Urinary bladder (tissue), 4 donors: ENCODE measurements around the gene SEMA4G. TPM values are rescaled to one million over a fixed set of nuclear protein-coding genes. Genes with fewer than 3 reads are reported as not detected.
"Not testable (repeated sequence)": the region's sequence is repeated elsewhere in the genome, so short reads cannot be mapped to it uniquely, and the experiment has no call there.

Source experiments
- DNase-seq: peaks from one replicate; pipeline ENCODE4 v3.0.0-alpha.2; 2015; ENCODE audit errors: extremely low spot score
- H3K27ac ChIP-seq: one replicate; pipeline ENCODE4 v1.5.1; 2013; ENCODE audit warnings: low read depth, mild to moderate bottlenecking, moderate library complexity
- H3K36me3 ChIP-seq: one replicate; pipeline ENCODE4 v1.6.1; 2013; ENCODE audit warnings: mild to moderate bottlenecking, moderate library complexity; ENCODE audit not compliant: insufficient read depth
- H3K4me1 ChIP-seq: one replicate; pipeline ENCODE4 v1.6.1; 2013; ENCODE audit warnings: mild to moderate bottlenecking, moderate library complexity; ENCODE audit not compliant: insufficient read depth
- H3K4me3 ChIP-seq: one replicate; pipeline ENCODE4 v1.5.1; 2013; ENCODE audit warnings: low read depth, low read length
- WGBS: extraction: QIAGEN DNeasy Blood & Tissue Kit; methylation state at CpG from one replicate; pipeline ENCODE4 v1.1.7; 2013; 5-methylcytosine and 5-hydroxymethylcytosine counted together
- polyA plus RNA-seq: library from polyadenylated mRNA; stranded (reverse); fragments of 200-250 nt; gene quantifications from one replicate; pipeline ENCODE4 v1.2.3, GENCODE V29; 2013
- total RNA-seq: library from RNA; depleted of rRNA; stranded (reverse); fragments of >200 nt; gene quantifications from one replicate; pipeline ENCODE4 v1.2.3, GENCODE V29; 2014
- donor health status: healthy with polysubstance abuse.
- donor health status: healthy.

The SEMA4G gene
- total and polyA plus RNA-seq, 2 donors: 1.2 to 2.3 TPM

DNA sequence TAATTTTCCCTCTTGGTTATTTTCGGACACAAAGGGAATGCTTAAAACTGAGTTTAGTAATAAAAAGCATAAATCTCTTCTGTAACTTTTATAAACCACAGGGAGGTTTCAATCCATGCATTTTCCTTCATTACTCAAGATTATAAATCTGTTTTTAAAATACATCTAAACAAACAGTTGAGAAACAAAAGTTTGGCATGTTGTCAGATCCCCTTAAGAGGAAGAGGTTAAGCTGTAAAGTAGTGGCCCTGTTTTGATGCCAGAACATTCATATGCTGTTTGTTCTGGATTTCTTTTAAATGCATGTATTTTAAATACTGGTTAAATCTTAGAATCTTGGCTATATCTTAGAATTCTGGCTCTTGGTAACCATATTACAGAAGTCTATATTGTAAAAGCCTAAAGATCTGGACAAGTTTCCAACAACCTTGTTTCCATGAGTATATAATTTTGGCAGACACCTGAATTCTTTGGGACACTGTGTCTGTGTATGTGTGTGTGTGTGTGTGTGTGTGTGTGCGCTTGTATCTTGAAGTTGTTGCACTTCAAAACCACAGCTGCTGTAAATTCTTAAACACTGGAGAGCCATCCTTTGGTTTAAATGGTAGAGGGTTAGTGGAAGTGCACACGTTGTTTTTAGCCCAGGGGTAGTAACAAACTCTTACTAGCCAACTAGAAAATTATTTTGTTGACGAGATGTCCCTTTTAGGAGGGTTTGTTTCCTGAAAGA is 6.8 kb upstream of the SEMA4G start:
- Histone ChIP-seq H3K4me1 (no peaks in the 10 kb centered on the region), H3K27ac (no peak overlapping the region), H3K36me3 (no peaks in the 10 kb centered on the region), H3K4me3 (no peak overlapping the region)
- no peak for DNase-seq
- 76% methylated on average over 4 of the region's 4 CpGs for WGBS

DNA sequence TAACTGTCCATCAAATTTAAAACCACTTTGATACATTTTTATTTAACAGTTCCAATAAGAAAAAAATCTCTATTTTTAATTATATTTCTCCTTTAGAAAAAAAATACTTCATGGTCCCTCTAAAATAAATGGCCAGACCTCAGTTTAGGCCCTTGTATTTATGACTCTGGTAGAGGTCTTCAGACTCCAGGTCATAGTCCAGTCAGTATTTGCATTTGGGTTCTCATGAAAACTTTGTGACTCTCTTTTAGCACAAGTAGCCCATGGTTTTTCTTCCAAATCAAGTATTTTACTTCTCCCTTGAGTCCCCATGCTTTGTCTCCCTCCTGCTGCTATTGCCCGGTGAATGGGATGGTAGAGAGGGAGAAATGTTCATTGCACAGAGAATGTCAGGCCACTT is 5.5 kb upstream of the SEMA4G start:
- no peaks in the 10 kb centered on the region for H3K4me1 ChIP-seq
- no peak overlapping the region for H3K4me3 ChIP-seq
- 94% methylated on average over 1 of the region's 1 CpG for WGBS
- DNase-seq: no peak
- no peak overlapping the region for H3K27ac ChIP-seq
- no peaks in the 10 kb centered on the region for H3K36me3 ChIP-seq

DNA sequence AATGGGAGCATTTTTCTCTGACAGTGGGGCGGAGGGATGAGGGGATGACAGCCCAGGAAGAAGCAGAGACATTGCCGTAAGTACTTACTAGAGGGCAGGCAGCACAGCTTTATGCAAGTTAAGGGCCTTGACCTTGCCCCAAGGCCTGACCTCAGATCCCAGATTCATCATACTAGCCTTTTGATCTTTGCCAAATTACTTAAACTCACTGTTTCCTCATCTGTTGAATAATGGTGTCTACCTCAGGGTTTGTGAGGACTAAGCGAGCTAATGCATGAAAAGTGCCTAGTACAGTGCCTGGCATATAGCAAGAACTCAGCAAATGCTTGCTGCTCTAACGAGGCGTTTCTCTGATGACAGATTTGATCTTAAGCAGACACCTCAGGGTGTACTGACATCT is 3.5 kb upstream of the SEMA4G start:
- no peak overlapping the region for H3K4me3 ChIP-seq
- DNase-seq: no peak
- H3K27ac ChIP-seq: no peak overlapping the region
- H3K4me1 ChIP-seq: no peaks in the 10 kb centered on the region
- 68% methylated on average over 5 of the region's 5 CpGs for WGBS
- no peaks in the 10 kb centered on the region for H3K36me3 ChIP-seq

DNA sequence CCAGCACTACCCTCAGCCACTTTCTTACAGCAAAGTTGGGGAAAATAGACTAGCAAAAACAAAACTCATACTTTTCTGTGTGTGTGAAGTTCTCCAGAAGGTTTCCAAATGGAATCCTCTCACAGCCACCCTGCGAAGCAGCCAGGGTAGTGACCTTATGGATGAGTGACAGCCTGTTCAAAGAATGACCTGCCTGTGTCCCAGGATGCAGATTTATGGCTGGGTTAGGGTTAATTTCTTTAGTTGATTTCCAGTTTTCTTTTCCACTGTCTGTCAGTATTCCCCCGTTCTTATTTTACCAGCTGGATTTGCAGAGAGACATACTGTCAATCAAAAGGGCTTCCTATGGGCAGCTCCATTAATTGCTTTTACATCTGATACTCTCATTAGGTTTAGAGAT is 2.4 kb upstream of the SEMA4G start:
- Histone ChIP-seq H3K36me3 (no peaks in the 10 kb centered on the region), H3K27ac (no peak overlapping the region), H3K4me1 (no peaks in the 10 kb centered on the region), H3K4me3 (no peak overlapping the region)
- DNase-seq: no peak
- 63% methylated on average over 2 of the region's 2 CpGs for WGBS

DNA sequence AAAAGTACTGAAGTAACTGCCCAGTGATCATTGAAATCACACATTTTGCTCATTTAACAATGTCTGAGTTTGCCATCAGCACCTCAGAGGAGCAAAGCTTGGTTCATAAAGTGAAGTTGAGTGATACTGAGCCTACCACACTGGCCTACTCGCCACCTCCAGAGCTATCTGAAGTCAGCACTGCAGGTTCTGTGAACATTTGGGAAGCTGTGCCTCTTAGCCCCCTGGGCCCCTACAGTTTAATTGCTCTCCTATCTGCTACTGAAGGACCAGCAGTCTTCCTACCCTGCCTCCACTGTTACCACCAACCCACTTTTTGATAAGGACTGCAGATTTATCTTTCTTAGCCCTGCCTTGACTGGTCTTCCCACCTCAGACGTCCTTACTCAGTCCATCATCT is 2.0 kb upstream of the SEMA4G start:
- H3K4me1 ChIP-seq: no peaks in the 10 kb centered on the region
- H3K36me3 ChIP-seq: no peaks in the 10 kb centered on the region
- no peak overlapping the region for H3K4me3 ChIP-seq
- no peak overlapping the region for H3K27ac ChIP-seq
- WGBS: 79% methylated on average over 2 of the region's 2 CpGs
- DNase-seq: no peak

DNA sequence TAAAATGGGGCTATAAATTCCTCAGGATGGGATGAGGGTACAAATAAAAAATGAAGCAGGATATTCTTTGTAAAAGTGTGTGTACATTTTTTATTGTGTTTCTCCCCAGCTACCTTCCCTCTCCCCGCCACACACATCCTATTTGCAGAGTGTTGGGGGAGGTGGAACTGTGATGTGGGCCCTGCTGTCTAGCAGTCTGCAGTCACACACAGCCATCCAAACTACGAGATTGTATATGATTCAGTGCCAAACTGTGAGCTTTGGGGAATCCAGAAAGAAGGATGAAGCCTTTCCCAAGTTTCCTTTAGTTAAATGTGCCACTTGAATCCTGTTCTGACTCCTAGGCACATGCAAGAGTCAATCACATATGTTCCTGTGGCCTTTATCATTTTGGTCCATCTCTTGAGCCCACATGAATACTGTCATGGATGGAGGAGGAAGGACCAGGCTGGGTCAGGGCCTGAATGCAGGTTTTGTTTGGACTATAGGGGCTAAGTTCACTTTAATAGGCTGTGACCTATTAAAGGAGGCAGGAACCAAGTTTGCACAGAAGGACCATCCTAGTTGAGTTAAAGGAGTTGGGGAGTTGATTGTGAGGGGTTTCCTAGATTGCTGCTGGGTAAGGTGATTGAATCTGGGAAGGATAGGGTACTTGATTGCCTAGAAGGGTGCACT is 1.1 kb upstream of the SEMA4G start:
- DNase-seq: no peak
- Histone ChIP-seq H3K4me1 (no peaks in the 10 kb centered on the region), H3K4me3 (no peak overlapping the region), H3K36me3 (no peaks in the 10 kb centered on the region), H3K27ac (no peak overlapping the region)
- WGBS: 74% methylated on average over 2 of the region's 2 CpGs

DNA sequence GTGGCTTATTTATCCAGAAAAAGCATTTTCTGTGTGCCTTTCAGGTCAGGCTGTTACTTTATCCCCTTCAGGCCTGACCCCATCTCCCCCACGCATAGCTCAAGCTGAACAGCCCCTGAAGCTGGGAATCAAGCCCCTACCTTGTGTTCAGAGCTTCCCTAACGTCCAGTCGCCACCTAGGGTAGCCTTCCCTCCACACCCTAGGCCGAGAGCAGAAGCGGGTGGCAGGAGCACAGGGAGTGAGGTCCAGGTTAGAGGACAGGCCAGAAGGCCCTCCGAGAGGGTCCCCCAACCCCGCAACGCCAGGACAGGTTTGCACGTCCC is 479 bp upstream of the SEMA4G start:
- Histone ChIP-seq H3K4me1 (no peaks in the 10 kb centered on the region), H3K4me3 (peak overlapping the region; percentile 65), H3K36me3 (no peaks in the 10 kb centered on the region), H3K27ac (no peak overlapping the region)
- WGBS: 17% methylated on average over 9 of the region's 9 CpGs
- DNase-seq: no peak

DNA sequence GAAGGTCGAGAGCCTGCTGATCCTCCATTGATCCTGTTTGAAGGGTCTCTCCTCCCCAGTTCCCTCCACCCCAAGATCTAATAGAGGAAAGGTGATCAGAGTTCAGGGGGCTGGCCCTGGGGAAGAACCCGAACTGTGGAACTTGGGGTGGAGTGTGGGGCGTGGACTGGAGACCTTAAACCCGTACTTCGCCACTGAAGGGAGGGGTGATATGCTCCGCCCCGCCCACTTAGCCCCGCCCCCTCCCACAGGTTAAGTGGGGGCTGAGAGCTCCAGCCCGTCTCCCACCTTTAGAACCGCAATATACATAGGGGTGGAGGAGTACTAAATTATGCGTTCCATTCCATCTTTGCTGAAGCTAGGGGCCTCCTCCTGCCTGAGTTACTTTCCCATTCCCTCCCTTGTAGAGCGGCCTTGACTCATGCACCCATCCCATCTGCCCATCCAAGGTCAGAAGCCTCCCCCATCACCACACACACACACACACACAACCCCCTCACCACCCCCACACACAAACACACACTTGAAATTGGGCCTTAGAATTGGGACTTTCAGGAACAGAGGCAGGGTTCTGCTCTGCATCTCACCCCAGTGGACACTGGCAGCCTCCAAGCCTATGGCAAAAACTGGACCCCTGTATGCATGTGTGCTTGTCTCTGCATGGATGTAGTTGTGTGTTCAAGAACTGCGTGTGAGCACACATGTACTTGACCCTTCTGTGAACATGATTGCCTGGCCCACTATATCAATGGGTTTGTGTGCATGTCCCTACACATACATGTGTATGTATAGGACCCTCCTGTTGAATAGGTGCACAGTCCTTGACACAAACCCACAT is 991 bp downstream of the SEMA4G start:
- Histone ChIP-seq H3K4me1 (no peaks in the 10 kb centered on the region), H3K27ac (no peak overlapping the region), H3K4me3 (peak overlapping the region; percentile 65), H3K36me3 (no peaks in the 10 kb centered on the region)
- no peak for DNase-seq
- 43% methylated on average over 13 of the region's 13 CpGs for WGBS

DNA sequence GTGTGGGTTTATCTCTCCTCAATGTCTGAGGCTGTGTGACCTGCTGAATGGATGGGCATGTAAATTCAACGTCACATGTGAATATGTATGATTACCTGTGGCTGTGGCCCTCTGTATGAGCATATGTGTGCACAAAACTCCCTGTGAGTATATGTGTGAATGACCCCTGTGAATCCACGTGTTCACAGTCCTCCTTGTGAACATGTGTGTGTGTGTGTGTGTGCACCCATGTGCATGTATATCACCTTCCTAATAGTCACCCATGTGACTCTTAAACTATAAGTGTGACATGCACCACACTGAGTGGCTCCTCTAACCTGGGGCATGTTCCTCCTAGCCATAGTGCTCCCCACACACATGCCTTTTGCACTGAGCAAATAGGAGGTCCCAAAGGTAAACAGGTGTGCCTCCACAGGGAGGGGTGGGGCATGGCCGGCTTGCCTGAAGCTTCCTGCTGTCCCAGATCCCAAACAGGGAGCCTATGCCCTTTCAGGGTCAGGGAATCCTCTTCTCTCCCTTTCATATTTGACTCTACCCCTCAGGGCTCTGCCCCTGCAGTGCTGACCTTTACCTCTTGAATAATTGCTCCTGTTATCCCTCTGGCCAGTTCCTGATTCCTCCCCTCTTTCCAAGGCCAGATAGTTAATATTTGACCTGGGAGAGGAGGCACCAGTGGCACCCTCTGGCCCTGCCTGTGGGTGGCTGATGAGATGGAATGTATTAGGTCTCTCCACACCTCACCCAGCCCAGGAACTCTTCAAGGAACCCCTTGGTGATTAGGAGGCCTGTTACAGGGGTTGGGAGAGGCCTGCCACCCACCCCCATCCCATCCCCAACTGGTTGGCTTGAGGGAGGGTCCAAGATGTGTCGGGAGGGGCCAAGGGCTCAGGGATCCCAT is 1.9 kb downstream of the SEMA4G start:
- DNase-seq: no peak
- WGBS: 71% methylated on average over 4 of the region's 4 CpGs
- no peak overlapping the region for H3K27ac ChIP-seq
- no peaks in the 10 kb centered on the region for H3K4me1 ChIP-seq
- no peak overlapping the region for H3K4me3 ChIP-seq
- no peaks in the 10 kb centered on the region for H3K36me3 ChIP-seq

DNA sequence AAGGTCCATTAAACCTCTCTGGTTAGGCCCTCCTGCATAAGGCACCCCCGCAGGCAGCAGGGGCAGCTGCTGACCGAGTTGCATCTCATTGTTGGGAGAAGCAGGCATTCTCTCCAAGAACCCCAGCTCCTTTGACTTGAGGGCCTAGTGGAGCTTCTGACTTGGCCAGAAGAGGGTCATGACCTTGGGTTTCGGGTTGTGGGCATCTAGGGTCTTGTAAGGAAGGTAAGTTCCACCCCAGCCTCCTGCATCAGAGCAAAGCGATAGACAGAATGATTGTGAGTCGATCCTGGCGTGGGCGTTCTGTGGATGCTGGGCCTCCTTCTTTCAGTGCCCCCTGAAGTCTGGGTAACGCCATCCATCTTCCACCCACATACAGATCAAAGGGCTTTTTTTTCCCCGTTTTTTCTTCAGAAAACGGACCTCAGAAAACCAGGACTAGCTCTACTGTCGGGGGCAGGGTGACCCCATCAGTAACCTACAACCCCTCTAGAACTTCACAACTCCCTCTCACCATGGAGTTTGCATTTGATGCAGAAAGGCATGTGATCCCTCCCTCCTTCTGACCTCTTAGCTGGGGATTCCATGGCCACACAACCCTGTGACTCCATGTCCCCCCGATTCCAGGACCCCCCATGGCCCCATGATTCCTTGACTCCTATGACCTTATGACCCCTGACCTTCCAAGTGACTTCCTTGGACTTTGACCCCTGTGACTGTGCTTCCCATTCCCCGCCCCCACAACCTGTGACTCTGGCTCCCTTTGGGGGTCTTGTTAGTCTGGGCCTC is 3.0 kb downstream of the SEMA4G start:
- no peaks in the 10 kb centered on the region for H3K4me1 ChIP-seq
- no peak overlapping the region for H3K27ac ChIP-seq
- H3K36me3 ChIP-seq: no peaks in the 10 kb centered on the region
- DNase-seq: no peak
- 80% methylated on average over 13 of the region's 13 CpGs for WGBS
- H3K4me3 ChIP-seq: no peak overlapping the region

DNA sequence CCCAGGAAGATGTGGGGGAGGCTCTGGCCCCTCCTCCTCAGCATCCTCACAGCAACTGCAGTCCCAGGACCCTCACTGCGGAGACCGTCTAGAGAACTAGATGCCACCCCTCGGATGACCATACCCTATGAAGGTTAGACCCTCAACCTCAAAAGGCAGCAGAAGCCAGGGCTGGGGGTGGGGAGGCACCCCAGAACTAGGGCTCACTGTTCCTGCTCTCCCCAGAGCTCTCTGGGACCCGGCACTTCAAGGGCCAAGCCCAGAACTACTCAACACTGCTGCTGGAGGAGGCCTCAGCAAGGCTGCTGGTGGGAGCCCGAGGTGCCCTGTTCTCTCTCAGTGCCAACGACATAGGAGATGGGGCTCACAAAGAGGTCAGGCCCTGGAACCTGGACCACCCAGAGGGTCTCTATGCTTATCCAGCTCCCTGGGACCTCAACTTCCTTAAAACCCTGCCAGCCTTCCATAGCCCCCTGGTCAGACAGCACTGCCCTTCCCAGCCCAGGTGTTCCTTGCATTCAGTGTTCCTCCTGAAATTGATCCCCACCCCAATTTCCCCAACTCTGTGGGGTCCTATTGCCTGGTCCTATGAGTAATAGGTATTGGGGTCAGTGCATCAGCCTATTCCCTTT is 3.7 kb downstream of the SEMA4G start:
- Histone ChIP-seq H3K27ac (no peak overlapping the region), H3K4me3 (no peak overlapping the region), H3K4me1 (no peaks in the 10 kb centered on the region), H3K36me3 (no peaks in the 10 kb centered on the region)
- WGBS: 92% methylated on average over 6 of the region's 6 CpGs
- DNase-seq: no peak

DNA sequence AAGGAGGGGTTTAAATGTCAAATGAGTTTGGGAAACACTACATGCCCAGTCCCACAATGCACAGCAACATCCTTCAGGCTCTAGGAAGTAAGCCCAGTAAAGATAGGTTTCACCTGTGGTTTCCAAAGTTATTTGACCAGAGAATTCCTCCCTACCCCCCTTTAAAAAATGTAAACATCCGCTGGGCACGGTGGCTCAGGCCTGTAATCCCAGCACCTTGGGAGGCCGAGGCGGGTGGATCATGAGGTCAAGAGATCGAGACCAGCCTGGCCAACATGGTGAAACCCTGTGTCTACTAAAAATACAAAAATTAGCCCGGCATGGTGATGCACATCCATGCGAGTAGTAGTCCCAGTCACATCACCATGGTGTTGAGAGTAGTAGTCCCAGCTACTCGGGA is 6.1 kb downstream of the SEMA4G start:
- WGBS: 75% methylated on average over 8 of the region's 8 CpGs
- H3K4me1 ChIP-seq, H3K27ac ChIP-seq, H3K36me3 ChIP-seq, DNase-seq, H3K4me3 ChIP-seq: not testable (repeated sequence)
